Esophagus muscularis mucosa (tissue), 3 donors: ENCODE measurements around the gene MCF2L2.

ENCODE experiments used
- CTCF ChIP-seq, 3 experiments: fragments of 200-600 bp in 2 of 3; fragments of 450-650 bp in 1 of 3; sonication (generic) in 2 of 3; IDR thresholded peaks; one replicate each; pipeline ENCODE4 v1.5.1; 2017 to 2019; ENCODE audit warnings: antibody characterized with exemption in 3 of 3, mild to moderate bottlenecking in 2 of 3, moderate library complexity in 1 of 3
- POLR2A ChIP-seq: fragments of 450-650 bp; IDR thresholded peaks from one replicate; pipeline ENCODE4 v1.6.1; 2017; ENCODE audit warnings: antibody characterized with exemption, moderate library complexity, mild to moderate bottlenecking, low read depth

- TF ChIP-seq CTCF (IDR thresholded peaks at IDR 0.05) (no peak), POLR2A (no peak)
Observed at GRCh38 chr3:183195266-183195665, 233.2 kb downstream of the MCF2L2 start.
